SK-N-SH (cell line): ENCODE results near the gene FTO.

Experiments
- GATA2 ChIP-seq: sonication (generic); formaldehyde crosslinking; IDR thresholded peaks from 2 replicates; pipeline ENCODE4 v1.5.0; 2020; ENCODE audit warnings: mild to moderate bottlenecking, missing genetic modification reagents
- NFIC ChIP-seq: IDR thresholded peaks from 2 replicates; pipeline ENCODE4 v1.4.0; 2012; ENCODE audit warnings: borderline replicate concordance
- SMC3 ChIP-seq: IDR thresholded peaks from 2 replicates; pipeline ENCODE4 v1.6.1; 2012; ENCODE audit warnings: low read depth, low read length, improper control_type of control experiment
- YY1 ChIP-seq: IDR thresholded peaks from 2 replicates; pipeline ENCODE4 v1.4.0; 2012; ENCODE audit warnings: low read depth, mild to moderate bottlenecking
- TF ChIP-seq, protein P1 (sequence below): fragments of 200-600 bp; sonication (generic); IDR thresholded peaks from 2 replicates; pipeline ENCODE4 v1.6.1; 2017; ENCODE audit warnings: antibody characterized with exemption, mild to moderate bottlenecking, moderate library complexity

DNA sequence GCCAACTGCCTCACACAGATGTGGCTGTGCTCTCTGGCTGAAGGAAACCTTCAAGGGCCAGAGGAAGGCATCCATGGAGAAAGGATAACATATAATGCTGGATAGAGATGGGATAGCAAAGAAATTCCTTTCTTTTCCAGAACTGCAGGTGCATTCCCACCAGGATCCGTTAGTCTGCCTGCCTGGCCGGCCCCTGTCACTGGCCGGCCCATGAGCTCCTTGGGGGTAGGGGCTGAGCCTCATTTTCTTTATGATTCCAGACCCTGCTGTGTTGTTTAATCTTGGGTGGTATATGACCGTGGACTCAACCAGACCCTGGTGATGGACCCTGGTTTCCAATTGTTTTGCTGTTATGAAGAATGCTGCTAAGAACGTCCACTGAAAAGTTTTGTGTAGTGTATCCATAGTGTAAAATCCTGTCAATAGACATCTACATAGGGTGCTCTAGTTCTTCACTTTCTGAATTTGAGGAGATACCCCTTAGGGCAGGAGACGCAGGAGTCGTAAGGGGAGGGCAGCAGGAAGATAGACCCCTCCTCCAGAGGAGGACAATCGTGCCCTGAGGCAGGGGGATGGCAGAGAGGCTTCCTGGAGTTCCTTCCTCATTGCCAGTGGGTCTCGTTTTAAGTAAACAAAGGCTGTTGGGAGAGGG is 489.2 kb downstream of the FTO start:
- no peak for TF ChIP-seq YY1
- TF ChIP-seq, protein P1, sequence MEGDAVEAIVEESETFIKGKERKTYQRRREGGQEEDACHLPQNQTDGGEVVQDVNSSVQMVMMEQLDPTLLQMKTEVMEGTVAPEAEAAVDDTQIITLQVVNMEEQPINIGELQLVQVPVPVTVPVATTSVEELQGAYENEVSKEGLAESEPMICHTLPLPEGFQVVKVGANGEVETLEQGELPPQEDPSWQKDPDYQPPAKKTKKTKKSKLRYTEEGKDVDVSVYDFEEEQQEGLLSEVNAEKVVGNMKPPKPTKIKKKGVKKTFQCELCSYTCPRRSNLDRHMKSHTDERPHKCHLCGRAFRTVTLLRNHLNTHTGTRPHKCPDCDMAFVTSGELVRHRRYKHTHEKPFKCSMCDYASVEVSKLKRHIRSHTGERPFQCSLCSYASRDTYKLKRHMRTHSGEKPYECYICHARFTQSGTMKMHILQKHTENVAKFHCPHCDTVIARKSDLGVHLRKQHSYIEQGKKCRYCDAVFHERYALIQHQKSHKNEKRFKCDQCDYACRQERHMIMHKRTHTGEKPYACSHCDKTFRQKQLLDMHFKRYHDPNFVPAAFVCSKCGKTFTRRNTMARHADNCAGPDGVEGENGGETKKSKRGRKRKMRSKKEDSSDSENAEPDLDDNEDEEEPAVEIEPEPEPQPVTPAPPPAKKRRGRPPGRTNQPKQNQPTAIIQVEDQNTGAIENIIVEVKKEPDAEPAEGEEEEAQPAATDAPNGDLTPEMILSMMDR, result no peak
- TF ChIP-seq GATA2, result no peak
- TF ChIP-seq NFIC, result no peak
- TF ChIP-seq SMC3, result no peak
